Cardiac muscle cell (in vitro differentiated cells and primary cell): ENCODE measurements around the gene ATP8A2. TPM values are rescaled to one million over a fixed set of nuclear protein-coding genes. Genes with fewer than 3 reads are reported as not detected.

ENCODE experiments used
- DNase-seq, 2 donors: peaks; one replicate each; pipeline versions ENCODE4 v3.0.0 to v3.0.0-alpha.2; 2010 to 2017; ENCODE audit warnings: low read depth in 1 of 2, low spot score in 1 of 2
- H3K27ac ChIP-seq: fragments of 200-600 bp; sonication (generic); 2 replicates; pipeline ENCODE4 v1.5.1; 2016
- H3K27me3 ChIP-seq: fragments of 200-600 bp; sonication (generic); 2 replicates; pipeline ENCODE4 v1.6.0; 2016; ENCODE audit warnings: control low read depth
- H3K36me3 ChIP-seq: fragments of 200-600 bp; sonication (generic); 2 replicates; pipeline ENCODE4 v1.5.1; 2016; ENCODE audit warnings: control low read depth
- H3K4me1 ChIP-seq: fragments of 200-600 bp; sonication (generic); 2 replicates; pipeline ENCODE4 v1.8.1; 2017; ENCODE audit warnings: low read depth, mild to moderate bottlenecking, mixed run types
- H3K4me3 ChIP-seq: fragments of 200-600 bp; sonication (generic); 2 replicates; pipeline ENCODE4 v1.5.1; 2016; ENCODE audit warnings: mild to moderate bottlenecking
- H3K9me3 ChIP-seq: fragments of 200-600 bp; sonication (generic); 2 replicates; pipeline ENCODE4 v1.5.1; 2017; ENCODE audit warnings: low read depth, mild to moderate bottlenecking, control low read depth
- CTCF ChIP-seq: IDR thresholded peaks from 2 replicates; pipeline ENCODE4 v1.5.1; 2012; ENCODE audit warnings: low read depth, mild to moderate bottlenecking, low read length
- polyA plus RNA-seq: library from polyadenylated mRNA; unstranded; fragments of >200 nt; fragmentation: Nextera tagmentation; extraction: Ambion mirVana; gene quantifications from 2 replicates; pipeline ENCODE4 v1.2.1, GENCODE V29; 2016
- total RNA-seq: library from RNA; depleted of rRNA; stranded (reverse); fragments of >200 nt; gene quantifications from 2 replicates; pipeline ENCODE4 v1.2.3, GENCODE V29; 2016

ATP8A2 gene
- total and polyA plus RNA-seq, 2 experiments from 2014 or later = 0.86 to 0.89 TPM

DNA sequence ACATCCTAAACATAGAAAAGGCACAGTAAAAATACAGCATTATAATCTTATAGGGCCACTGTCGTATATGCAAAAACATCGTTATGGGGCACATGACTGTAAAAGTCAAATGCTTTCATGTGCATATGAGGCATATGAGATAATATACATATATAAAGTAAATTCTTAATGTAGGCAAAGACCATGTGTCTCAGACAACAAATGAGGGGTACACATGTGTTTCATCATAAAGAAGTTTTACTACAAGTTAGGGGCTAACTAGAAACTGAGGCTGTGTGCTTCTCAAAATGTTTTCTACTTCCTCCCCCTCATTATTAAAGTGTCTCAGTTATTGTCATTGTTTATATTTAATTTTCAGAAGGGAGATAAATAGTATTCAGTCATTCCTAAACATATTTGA lies 370.4 kb downstream of the ATP8A2 start:
- no peaks in the 10 kb centered on the region for H3K36me3 ChIP-seq
- no peaks in the 10 kb centered on the region for H3K9me3 ChIP-seq
- H3K27me3 ChIP-seq = no peaks in the 10 kb centered on the region
- no peak for TF ChIP-seq CTCF
- peaks cover 21% of the 10 kb centered on the region for H3K4me1 ChIP-seq
- H3K4me3 ChIP-seq = no peak overlapping the region
- no peak overlapping the region for H3K27ac ChIP-seq
- no peak for DNase-seq

DNA sequence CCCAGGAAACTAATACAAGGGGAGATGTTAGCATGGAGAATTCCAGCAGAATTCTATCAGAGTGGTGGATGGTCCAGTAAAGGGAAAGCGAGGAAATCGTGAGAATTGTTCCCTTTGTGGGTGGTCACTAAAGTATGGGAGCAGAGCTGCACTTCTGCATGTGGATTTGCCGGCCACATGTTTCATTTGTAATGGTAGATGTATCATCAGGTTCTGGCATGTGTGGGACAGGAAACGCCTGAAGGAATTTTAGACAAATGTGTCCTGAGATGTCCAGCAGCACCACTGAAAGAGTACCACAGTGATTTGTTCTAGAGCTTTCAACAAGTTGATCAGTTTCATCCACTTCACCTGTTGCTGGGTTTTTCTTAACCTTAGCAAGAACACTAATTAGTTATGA lies 371.6 kb downstream of the ATP8A2 start:
- TF ChIP-seq CTCF = no peak
- H3K36me3 ChIP-seq = no peaks in the 10 kb centered on the region
- H3K9me3 ChIP-seq = no peaks in the 10 kb centered on the region
- no peak for DNase-seq
- peaks cover 15% of the 10 kb centered on the region for H3K4me1 ChIP-seq
- no peak overlapping the region for H3K27ac ChIP-seq
- no peaks in the 10 kb centered on the region for H3K27me3 ChIP-seq
- H3K4me3 ChIP-seq = no peak overlapping the region

DNA sequence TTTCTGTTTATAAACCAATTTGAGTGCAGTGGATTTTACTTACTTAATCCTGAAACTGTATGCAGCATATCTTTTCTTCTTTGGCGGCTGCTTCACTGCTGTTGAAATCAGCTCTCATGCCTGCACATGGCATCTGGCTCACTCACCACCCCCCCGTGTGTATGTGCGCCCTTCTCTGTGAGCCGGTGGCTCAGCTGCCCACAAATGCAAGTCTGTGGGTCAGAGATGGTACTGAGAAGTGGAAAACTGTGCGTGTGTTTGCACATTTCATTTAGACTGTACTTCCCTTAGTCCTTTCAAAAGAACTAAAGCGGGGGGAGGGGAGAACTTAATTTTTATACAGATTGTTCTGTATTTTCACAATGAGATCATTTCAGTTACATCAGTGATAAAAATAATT lies 372.4 kb downstream of the ATP8A2 start:
- no peak overlapping the region for H3K27ac ChIP-seq

GRCh38 chr13:25746131-25746530 lies 374.4 kb downstream of the ATP8A2 start:
- no peak overlapping the region for H3K27ac ChIP-seq
- no peak for TF ChIP-seq CTCF
- H3K4me3 ChIP-seq = no peak overlapping the region
- no peaks in the 10 kb centered on the region for H3K9me3 ChIP-seq
- no peaks in the 10 kb centered on the region for H3K36me3 ChIP-seq
- H3K4me1 ChIP-seq = peaks cover 5% of the 10 kb centered on the region
- no peaks in the 10 kb centered on the region for H3K27me3 ChIP-seq
- DNase-seq = no peak

More for the DNA sequence above, 372.4 kb downstream of the ATP8A2 start:
- TF ChIP-seq CTCF = no peak
- Histone ChIP-seq H3K36me3 (no peaks in the 10 kb centered on the region), H3K4me3 (no peak overlapping the region), H3K27me3 (no peaks in the 10 kb centered on the region), H3K4me1 (peaks cover 7% of the 10 kb centered on the region), H3K9me3 (no peaks in the 10 kb centered on the region)
- DNase-seq = peak in 1 of 2 donors; percentile 17

DNA sequence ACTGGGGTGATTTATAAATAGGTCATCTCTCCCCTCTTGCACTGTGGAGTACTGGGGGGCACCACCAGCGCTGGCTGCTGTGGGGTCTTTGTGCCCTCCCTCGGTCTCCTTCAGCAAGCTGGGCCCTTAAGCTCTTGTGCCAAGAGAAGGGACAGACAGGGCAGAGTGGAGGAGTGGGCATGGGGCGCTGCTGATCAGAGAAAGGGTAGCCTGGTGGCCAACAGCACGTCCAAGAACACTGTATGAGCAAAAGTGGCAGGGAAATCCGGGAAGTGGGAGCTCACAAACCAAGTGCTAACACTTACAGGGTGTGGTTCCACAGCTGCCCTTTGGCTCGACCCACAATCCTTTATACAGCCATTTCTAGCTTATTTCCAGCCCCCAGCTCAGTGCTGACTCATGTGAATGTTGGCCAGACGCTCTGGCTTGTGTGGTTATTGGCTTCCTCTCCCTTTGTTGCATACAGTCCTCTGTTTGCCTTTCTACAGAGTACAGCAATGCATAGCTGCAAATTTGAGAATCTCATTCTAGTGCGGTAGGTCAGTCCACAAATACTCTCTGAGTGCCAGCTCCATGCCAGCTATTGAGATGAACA lies 381.3 kb downstream of the ATP8A2 start:
- Histone ChIP-seq H3K27me3 (no peaks in the 10 kb centered on the region), H3K4me1 (peaks cover 11% of the 10 kb centered on the region), H3K9me3 (no peaks in the 10 kb centered on the region), H3K4me3 (no peak overlapping the region), H3K27ac (no peak overlapping the region), H3K36me3 (no peaks in the 10 kb centered on the region)
- no peak for TF ChIP-seq CTCF
- DNase-seq = peak in 1 of 2 donors; percentile 93
